IMR-90 (cell line): Measurements from ENCODE around the gene UBR1.

ENCODE experiments used
- BHLHE40 ChIP-seq: fragments of 150-350 bp; IDR thresholded peaks from 2 replicates; pipeline ENCODE4 v1.6.1; 2016; ENCODE audit warnings: mild to moderate bottlenecking, low read depth, low read length
- CEBPB ChIP-seq: IDR thresholded peaks from 2 replicates; pipeline ENCODE4 v1.6.1; 2012; ENCODE audit warnings: low read depth, low read length, improper control_type of control experiment
- ELK1 ChIP-seq: fragments of 150-350 bp; IDR thresholded peaks from 2 replicates; pipeline ENCODE4 v1.6.1; 2016; ENCODE audit warnings: low read depth, mild to moderate bottlenecking, low read length, moderate library complexity, borderline replicate concordance
- FOS ChIP-seq: fragments of 150-350 bp; IDR thresholded peaks from 2 replicates; pipeline ENCODE4 v1.6.1; 2016; ENCODE audit warnings: low read depth, low read length
- MAZ ChIP-seq: IDR thresholded peaks from 2 replicates; pipeline ENCODE4 v1.6.1; 2012; ENCODE audit warnings: low read depth, mild to moderate bottlenecking, low read length, improper control_type of control experiment, moderate library complexity, borderline replicate concordance
- MXI1 ChIP-seq: IDR thresholded peaks from 2 replicates; pipeline ENCODE4 v1.6.1; 2012; ENCODE audit warnings: low read depth, mild to moderate bottlenecking, low read length, moderate library complexity, borderline replicate concordance
- NFE2L2 ChIP-seq: fragments of 150-350 bp; IDR thresholded peaks from 2 replicates; pipeline ENCODE4 v1.6.1; 2016; ENCODE audit warnings: low read depth, mild to moderate bottlenecking, low read length
- POLR2A ChIP-seq: IDR thresholded peaks from 2 replicates; pipeline ENCODE4 v1.6.1; 2012; ENCODE audit warnings: mild to moderate bottlenecking, low read depth, low read length
- RAD21 ChIP-seq: IDR thresholded peaks from 2 replicates; pipeline ENCODE4 v1.6.1; 2012; ENCODE audit warnings: low read length, improper control_type of control experiment
- RFX5 ChIP-seq: IDR thresholded peaks from 2 replicates; pipeline ENCODE4 v1.8.0; 2012; ENCODE audit warnings: low read depth, mild to moderate bottlenecking, low read length, moderate library complexity
- TF ChIP-seq, protein P1 (sequence below): conservative IDR thresholded peaks from 2 replicates; pipeline ENCODE4 v1.5.1; 2012; ENCODE audit warnings: mild to moderate bottlenecking, low read depth, low read length, improper control_type of control experiment
- TF ChIP-seq, protein P2 (sequence below): fragments of 150-350 bp; IDR thresholded peaks from 2 replicates; pipeline ENCODE4 v1.6.1; 2017; ENCODE audit warnings: mild to moderate bottlenecking, antibody characterized with exemption, low read length, low read depth

- no peak for TF ChIP-seq MAZ
- no peak for TF ChIP-seq FOS
- no peak for TF ChIP-seq RAD21
- TF ChIP-seq POLR2A = no peak
- TF ChIP-seq, protein P1, sequence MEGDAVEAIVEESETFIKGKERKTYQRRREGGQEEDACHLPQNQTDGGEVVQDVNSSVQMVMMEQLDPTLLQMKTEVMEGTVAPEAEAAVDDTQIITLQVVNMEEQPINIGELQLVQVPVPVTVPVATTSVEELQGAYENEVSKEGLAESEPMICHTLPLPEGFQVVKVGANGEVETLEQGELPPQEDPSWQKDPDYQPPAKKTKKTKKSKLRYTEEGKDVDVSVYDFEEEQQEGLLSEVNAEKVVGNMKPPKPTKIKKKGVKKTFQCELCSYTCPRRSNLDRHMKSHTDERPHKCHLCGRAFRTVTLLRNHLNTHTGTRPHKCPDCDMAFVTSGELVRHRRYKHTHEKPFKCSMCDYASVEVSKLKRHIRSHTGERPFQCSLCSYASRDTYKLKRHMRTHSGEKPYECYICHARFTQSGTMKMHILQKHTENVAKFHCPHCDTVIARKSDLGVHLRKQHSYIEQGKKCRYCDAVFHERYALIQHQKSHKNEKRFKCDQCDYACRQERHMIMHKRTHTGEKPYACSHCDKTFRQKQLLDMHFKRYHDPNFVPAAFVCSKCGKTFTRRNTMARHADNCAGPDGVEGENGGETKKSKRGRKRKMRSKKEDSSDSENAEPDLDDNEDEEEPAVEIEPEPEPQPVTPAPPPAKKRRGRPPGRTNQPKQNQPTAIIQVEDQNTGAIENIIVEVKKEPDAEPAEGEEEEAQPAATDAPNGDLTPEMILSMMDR = no peak
- no peak for TF ChIP-seq BHLHE40
- TF ChIP-seq NFE2L2 = no peak
- TF ChIP-seq CEBPB = no peak
- TF ChIP-seq, protein P2, sequence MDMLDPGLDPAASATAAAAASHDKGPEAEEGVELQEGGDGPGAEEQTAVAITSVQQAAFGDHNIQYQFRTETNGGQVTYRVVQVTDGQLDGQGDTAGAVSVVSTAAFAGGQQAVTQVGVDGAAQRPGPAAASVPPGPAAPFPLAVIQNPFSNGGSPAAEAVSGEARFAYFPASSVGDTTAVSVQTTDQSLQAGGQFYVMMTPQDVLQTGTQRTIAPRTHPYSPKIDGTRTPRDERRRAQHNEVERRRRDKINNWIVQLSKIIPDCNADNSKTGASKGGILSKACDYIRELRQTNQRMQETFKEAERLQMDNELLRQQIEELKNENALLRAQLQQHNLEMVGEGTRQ = no peak
- no peak for TF ChIP-seq MXI1
- TF ChIP-seq RFX5 = no peak
- TF ChIP-seq ELK1 = no peak
Measured at GRCh38 chr15:43070249-43070648, 35.6 kb downstream of the UBR1 start.
